Activated CD8-positive, alpha-beta T cell treated with anti-CD3 and anti-CD28 coated beads, Interleukin-2, amount 10 ng/mL, durations not matched to agents 7 days and 5 days (primary cell): ENCODE data around the gene B4GALT5. TPM values are rescaled to one million over a fixed set of nuclear protein-coding genes. Genes with fewer than 3 reads are reported as not detected.

Experiments
- ATAC-seq: fragments of 150-1000 bp; cut with Tn5 transposase; one replicate; pipeline ENCODE4 v1.10.0; 2021; ENCODE audit warnings: moderate library complexity
- CTCF ChIA-PET: fragments of 350-600 bp; sonication (Branson Sonifier 250); formaldehyde crosslinking; loops from one replicate; lab custom pipeline; 2021; ENCODE audit warnings: antibody characterized with exemption; lab: Charles Lee
- POLR2A ChIA-PET: fragments of 350-600 bp; sonication (Branson Sonifier 250); formaldehyde crosslinking; loops from one replicate; lab custom pipeline; 2021; ENCODE audit warnings: antibody characterized with exemption; lab: Charles Lee
- DNase-seq: peaks from one replicate; pipeline ENCODE4 v3.0.0-alpha.2; 2020
- H3K27ac Mint-ChIP-seq: one replicate; pipeline ENCODE4 v1.8.0; 2021; ENCODE audit warnings: mild to moderate bottlenecking, mixed read lengths
- H3K27me3 Mint-ChIP-seq: one replicate; pipeline ENCODE4 v1.8.0; 2021; ENCODE audit warnings: low read depth, mixed read lengths
- H3K36me3 Mint-ChIP-seq: one replicate; pipeline ENCODE4 v1.8.0; 2021; ENCODE audit warnings: low read depth, mixed read lengths
- H3K4me1 Mint-ChIP-seq: one replicate; pipeline ENCODE4 v1.8.0; 2021; ENCODE audit warnings: low read depth, mixed read lengths
- H3K4me3 Mint-ChIP-seq: one replicate; pipeline ENCODE4 v1.8.0; 2021; ENCODE audit warnings: mild to moderate bottlenecking, mixed read lengths
- H3K9me3 Mint-ChIP-seq: one replicate; pipeline ENCODE4 v1.8.0; 2022; ENCODE audit warnings: mixed read lengths; ENCODE audit not compliant: insufficient read depth
- total RNA-seq, 2 experiments: library from RNA; stranded (reverse); gene quantifications; one replicate each; pipeline ENCODE4 v1.2.3, GENCODE V29; 2021

B4GALT5 gene
- total RNA-seq, 2 experiments from 2014 or later, result 13.3 to 13.4 TPM

DNA sequence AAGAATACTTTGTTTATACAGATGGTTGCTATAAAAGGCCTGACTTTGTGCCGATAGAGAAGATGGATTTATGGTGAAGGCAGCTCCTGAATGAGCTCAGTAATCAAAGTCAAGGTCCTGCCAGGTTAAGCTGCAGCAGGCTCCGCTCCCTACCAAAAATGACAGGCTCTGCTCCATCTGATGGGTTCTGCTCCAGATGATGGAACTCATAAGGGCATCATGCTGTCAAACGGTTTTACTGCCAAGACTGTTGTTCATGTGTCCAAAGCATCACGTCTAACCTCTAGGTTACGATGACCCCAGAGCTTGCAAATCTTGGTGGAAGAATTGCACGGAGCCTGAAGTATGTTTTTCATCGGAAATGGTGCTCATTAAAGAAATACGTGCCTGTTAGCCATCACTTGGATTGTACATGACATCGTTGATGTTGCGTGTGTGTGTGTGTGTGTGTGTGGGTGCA lies 126.5 kb downstream of the B4GALT5 start:
- H3K27me3 Mint-ChIP-seq, result peaks cover 2% of the 10 kb centered on the region
- no peak overlapping the region for H3K4me3 Mint-ChIP-seq
- DNase-seq, result no peak
- ChIA-PET CTCF (no interaction called here), POLR2A (interaction anchor here (0.7 to 1.5 kb wide), 2 partner anchors 8 to 9 kb away, joined by 3 to 4 read pairs; no protein-coding TSS in a partner anchor)
- peaks cover 10% of the 10 kb centered on the region for H3K9me3 Mint-ChIP-seq
- H3K4me1 Mint-ChIP-seq, result peaks cover 47% of the 10 kb centered on the region
- H3K36me3 Mint-ChIP-seq, result peaks cover 28% of the 10 kb centered on the region
- ATAC-seq, result no peak
- no peak overlapping the region for H3K27ac Mint-ChIP-seq

DNA sequence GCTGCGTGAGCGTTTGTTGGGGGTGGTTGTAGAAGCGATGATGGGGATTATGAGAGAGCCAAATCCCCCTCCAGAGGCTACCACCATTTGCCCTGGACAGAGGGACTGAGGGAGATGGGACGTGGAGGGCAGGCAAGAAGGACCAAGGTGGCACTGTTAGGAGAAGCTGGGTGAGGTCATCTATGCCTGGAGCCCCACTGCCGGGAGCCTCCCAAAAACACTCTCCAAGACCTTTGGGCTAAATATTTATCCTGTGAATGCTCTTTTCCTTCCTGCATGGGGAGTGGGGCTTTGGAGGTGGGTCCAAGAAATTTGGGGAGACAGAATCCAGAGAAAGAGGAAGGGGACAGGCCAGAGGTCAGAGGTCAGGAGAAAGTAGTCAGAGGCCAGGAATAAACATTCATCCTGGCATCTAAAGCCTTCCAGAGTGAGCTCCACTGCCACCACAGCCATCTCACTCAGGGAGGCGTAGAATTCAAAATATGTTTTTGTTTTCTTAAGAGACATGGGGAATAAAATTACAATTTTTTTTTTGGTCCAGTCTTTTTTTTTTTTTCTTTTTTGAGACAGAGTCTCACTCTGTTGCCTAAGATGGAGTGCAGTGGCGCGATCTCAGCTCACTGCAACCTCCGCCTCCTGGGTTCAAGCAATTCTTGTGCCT lies 128.0 kb downstream of the B4GALT5 start:
- no peak for DNase-seq
- CTCF ChIA-PET, result interaction anchor here (3.6 kb wide), 1 partner anchor 44 kb away, joined by 13 read pairs; no protein-coding TSS in a partner anchor
- peaks cover 23% of the 10 kb centered on the region for H3K36me3 Mint-ChIP-seq

DNA sequence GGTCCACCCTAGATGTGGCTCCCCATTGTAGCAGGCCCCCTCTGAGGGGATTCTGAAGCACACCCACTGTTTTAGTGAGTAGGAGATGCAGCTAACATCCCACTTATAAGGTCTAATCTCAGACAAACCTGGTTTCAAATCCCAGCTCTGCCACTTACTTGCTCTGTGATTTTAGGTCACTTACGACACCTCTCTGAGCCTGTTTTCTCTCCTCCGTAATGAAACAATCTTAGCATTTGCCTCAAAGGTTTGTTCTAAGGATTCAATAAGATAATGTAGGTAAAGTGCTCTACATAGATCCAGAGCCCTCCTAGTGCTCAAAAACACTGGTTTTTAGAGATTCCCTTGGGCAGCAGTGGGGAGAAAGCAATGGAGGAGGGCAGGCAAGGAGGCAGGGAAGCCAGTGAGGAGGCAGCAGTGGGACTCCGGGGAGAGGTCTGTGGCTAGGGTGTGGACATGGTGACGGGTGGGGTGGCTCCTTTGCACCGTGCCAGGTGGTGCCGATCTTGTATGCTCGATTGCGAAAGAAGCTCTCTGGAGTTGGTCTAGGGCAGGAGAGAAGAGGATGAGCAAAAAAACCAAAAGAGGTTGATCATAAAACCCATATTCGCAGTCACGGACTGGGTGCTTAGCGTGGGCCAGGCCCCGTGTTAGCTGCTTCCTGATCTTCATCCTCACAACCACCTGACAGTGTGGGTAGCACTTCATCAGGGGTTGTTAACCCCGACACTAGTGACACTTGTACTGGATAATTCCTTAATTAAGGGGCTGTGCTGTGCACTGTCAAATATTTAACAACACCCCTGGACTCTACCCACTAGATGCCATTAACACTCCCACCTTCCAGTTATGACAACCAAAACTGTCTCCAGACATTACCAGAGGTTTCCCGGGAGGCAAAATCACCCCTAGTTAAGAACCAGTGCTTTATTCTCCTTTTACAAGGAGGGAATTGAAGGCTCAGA lies 129.0 kb downstream of the B4GALT5 start:
- H3K27ac Mint-ChIP-seq, result peak overlapping the region; percentile 66

More for the DNA sequence above, 128.0 kb downstream of the B4GALT5 start:
- H3K9me3 Mint-ChIP-seq, result peaks cover 13% of the 10 kb centered on the region
- no peak for ATAC-seq
- H3K27ac Mint-ChIP-seq, result no peak overlapping the region
- H3K4me1 Mint-ChIP-seq, result peaks cover 39% of the 10 kb centered on the region
- no peak overlapping the region for H3K4me3 Mint-ChIP-seq
- H3K27me3 Mint-ChIP-seq, result peaks cover 2% of the 10 kb centered on the region
- POLR2A ChIA-PET, result interaction anchor here (0.6 kb wide), 1 partner anchor 89 kb away, joined by 3 read pairs; no protein-coding TSS in a partner anchor

DNA sequence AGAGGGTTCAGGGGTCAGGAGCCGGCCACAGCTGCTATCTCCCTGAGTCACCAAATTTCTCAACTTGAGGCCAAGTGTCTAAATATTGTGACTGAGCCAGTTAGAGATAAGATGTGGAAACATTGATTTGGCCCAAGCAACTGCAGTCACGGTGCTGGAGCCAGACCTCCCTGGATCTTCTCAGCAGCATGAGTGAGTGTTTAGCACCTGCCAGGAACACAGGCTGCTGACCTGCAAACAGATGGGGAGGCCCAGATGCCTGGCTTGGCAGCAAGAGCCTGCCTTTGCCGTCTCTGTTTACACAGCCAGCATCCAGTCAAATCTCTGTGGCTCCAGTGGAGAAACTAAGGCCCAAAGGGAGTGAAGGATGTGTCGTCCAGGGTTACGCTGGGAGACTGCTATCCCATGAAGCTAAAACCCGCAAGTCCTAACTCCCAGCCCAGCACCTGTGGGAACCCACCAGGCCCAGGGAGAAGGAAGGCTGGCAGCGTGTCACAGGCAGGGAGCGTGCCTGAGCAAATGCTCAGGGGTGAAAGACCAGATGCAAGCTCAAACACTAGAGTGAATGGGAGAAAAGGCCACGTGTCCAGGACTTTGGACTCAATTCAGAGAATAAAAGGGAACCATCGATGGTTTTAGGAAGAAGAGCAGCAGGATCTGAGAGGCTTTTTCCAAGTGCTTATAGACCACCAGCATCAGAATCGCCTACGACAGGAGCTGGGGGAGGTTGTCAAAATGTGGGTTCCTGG lies 129.8 kb downstream of the B4GALT5 start:
- Mint-ChIP-seq H3K27ac (no peak overlapping the region), H3K9me3 (peaks cover 9% of the 10 kb centered on the region), H3K27me3 (peaks cover 2% of the 10 kb centered on the region), H3K4me1 (peaks cover 40% of the 10 kb centered on the region), H3K36me3 (peaks cover 11% of the 10 kb centered on the region), H3K4me3 (no peak overlapping the region)
- ChIA-PET POLR2A (interaction anchor here (7.1 kb wide), 1 partner anchor 11 kb away, joined by 38 read pairs; no protein-coding TSS in a partner anchor), CTCF (interaction anchor here (0.9 to 3.6 kb wide), 4 partner anchors 18 to 42 kb away, joined by 3 to 13 read pairs (median 4); no protein-coding TSS in a partner anchor)
- no peak for DNase-seq
- no peak for ATAC-seq

More for the DNA sequence above, 129.0 kb downstream of the B4GALT5 start:
- CTCF ChIA-PET, result interaction anchor here (0.9 to 3.6 kb wide), 3 partner anchors 17 to 43 kb away, joined by 3 to 13 read pairs (median 4); no protein-coding TSS in a partner anchor
- no peak overlapping the region for H3K4me3 Mint-ChIP-seq
- no peak for ATAC-seq
- POLR2A ChIA-PET, result no interaction called here
- peaks cover 13% of the 10 kb centered on the region for H3K36me3 Mint-ChIP-seq
- H3K9me3 Mint-ChIP-seq, result peaks cover 9% of the 10 kb centered on the region
- H3K27me3 Mint-ChIP-seq, result peaks cover 2% of the 10 kb centered on the region
- H3K4me1 Mint-ChIP-seq, result peaks cover 39% of the 10 kb centered on the region
- no peak for DNase-seq

DNA sequence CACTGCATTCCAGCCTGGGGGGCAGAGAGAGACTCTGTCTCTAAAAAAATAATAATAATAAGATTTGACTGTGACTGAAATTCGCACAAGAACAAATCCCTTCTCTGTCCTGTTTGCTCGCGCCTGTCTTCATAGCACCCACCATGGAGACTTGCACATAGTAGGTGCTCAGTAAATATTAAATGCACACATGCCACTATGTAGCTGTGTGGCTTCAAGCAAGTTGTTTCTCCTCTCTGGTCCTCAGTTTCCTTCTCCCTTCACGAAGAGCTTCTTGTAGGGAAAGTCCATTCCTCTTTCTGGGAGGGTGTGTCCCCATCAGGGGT lies 130.4 kb downstream of the B4GALT5 start:
- POLR2A ChIA-PET, result interaction anchor here (7.1 kb wide), 1 partner anchor 11 kb away, joined by 38 read pairs; no protein-coding TSS in a partner anchor
- H3K9me3 Mint-ChIP-seq, result peaks cover 9% of the 10 kb centered on the region
- H3K4me3 Mint-ChIP-seq, result no peak overlapping the region
- CTCF ChIA-PET, result interaction anchor here (1.9 to 3.6 kb wide), 2 partner anchors 25 to 42 kb away, joined by 5 to 13 read pairs; no protein-coding TSS in a partner anchor
- peaks cover 11% of the 10 kb centered on the region for H3K36me3 Mint-ChIP-seq
- ATAC-seq (no peak), DNase-seq (no peak)
- no peak overlapping the region for H3K27ac Mint-ChIP-seq
- peaks cover 2% of the 10 kb centered on the region for H3K27me3 Mint-ChIP-seq
- peaks cover 41% of the 10 kb centered on the region for H3K4me1 Mint-ChIP-seq

Other genes with a start within 250 kb of the B4GALT5 start
- gene KCNB1, start 231.2 kb downstream of the B4GALT5 start, total RNA-seq, result not detected
- 1 to 10 TPM; 1.9 to 2.5 TPM for gene PTGIS, start 145.7 kb downstream of the B4GALT5 start, total RNA-seq
- gene SLC9A8, start 99.0 kb upstream of the B4GALT5 start, total RNA-seq, result 10 to 100 TPM; 19.4 to 20.5 TPM
- 1 to 10 TPM; 7.6 to 7.7 TPM for gene SPATA2, start 201.7 kb upstream of the B4GALT5 start, total RNA-seq
- gene RNF114, start 222.5 kb upstream of the B4GALT5 start, total RNA-seq, result 10 to 100 TPM; 50.1 to 54.8 TPM